ENCODE data around the gene PHACTR1. TPM values are rescaled to one million over a fixed set of nuclear protein-coding genes. Genes with fewer than 3 reads are reported as not detected.
A peak's percentile ranks its signal among the peaks of the same experiment; 100 is the strongest.

The PHACTR1 gene
- total and polyA plus RNA-seq, 9 of the 15 experiments (the other 6 are each of a cell fraction or from before 2014, with no cell fraction given) = 11.5 to 32.6 (median 22.0) TPM

- WGBS (ENCODE audit: insufficient coverage, low coverage, missing lambda C conversion rate) = 6% methylated on average over 11 of the region's 11 CpGs
These were observed 128.0 kb downstream of the PHACTR1 start for GRCh38 chr6:12844284-12845223.

More at GRCh38 chr6:12844284-12845223, 128.0 kb downstream of the PHACTR1 start:
- Histone ChIP-seq H3K27ac (ENCODE audit: extremely low read depth, low read depth, low read length) (no peak overlapping the region), H3K79me2 (ENCODE audit: control insufficient read depth, insufficient read depth, low read length) (no peaks in the 10 kb centered on the region), H3K36me3 (ENCODE audit: control insufficient read depth, insufficient read depth, low read length) (no peaks in the 10 kb centered on the region), H3K4me3 (no peak overlapping the region), H3K4me2 (ENCODE audit: insufficient read depth, low read length) (no peak overlapping the region), H3K9me3 (replicated peaks; ENCODE audit: control insufficient read depth, insufficient read depth, low read depth, low read length) (no peaks in the 10 kb centered on the region), H3K27me3 (ENCODE audit: control insufficient read depth in 2 of 2, insufficient read depth in 2 of 2, low read length in 2 of 2) (peaks cover 0 to 4% of the 10 kb centered on the region in 2 experiments; a peak in 1 of 5 replicates), H3K4me1 (replicated peaks in 1 of 2; ENCODE audit: control insufficient read depth in 2 of 2, insufficient read depth in 2 of 2, low read length in 2 of 2) (no peaks in the 10 kb centered on the region), H3K9me1 (ENCODE audit: control insufficient read depth, insufficient read depth, low read length) (no peaks in the 10 kb centered on the region), H4K20me1 (replicated peaks; ENCODE audit: control insufficient read depth, insufficient read depth, low read length) (no peaks in the 10 kb centered on the region), H2AFZ (ENCODE audit: low read depth, low read length) (no peak overlapping the region), H3K9ac (ENCODE audit: insufficient read depth in 1 of 2, low read depth in 2 of 2, low read length in 2 of 2) (no peak overlapping the region)
- intact Hi-C loops (cut with micrococcal nuclease) (no loop called here), in situ Hi-C loops (cut with MboI) (no loop called here)
- DNase-seq (ENCODE audit: extremely low read depth in 1 of 4, low spot score in 3 of 4) = peak; percentile 29 to 44 (median 38)
- no peak for TF ChIP-seq ZNF23 (CRISPR knock-in tag; IDR thresholded peaks at IDR 0.05)
- TF ChIP-seq RAD21 (CRISPR knock-in tag; conservative IDR thresholded peaks at IDR 0.05 in 1 of 2, IDR thresholded peaks at IDR 0.05 in 1 of 2) = peak; percentile 34 to 35; a peak in 2 of 4 replicates
- 0 out of 2 replicates have a peak, but pooled peaks have one; percentile 23 for TF ChIP-seq SMC3 (conservative IDR thresholded peaks at IDR 0.05; ENCODE audit: insufficient read depth, low read depth, low read length)
- TF ChIP-seq CTCF (IDR thresholded peaks at IDR 0.05 in 2 of 3, conservative IDR thresholded peaks at IDR 0.05 in 1 of 3; ENCODE audit: insufficient read depth in 2 of 3, low read depth in 1 of 3, low read length in 3 of 3) = peak; percentile 52 to 63 (median 59); a peak in 5 of 6 replicates
- CTCF ChIA-PET (ENCODE audit: low intra/inter-chr PET ratio) = no interaction called here
- POLR2A ChIA-PET = interaction anchor here (0.6 kb wide), 1 partner anchor 484 kb away, joined by 4 read pairs; the partner anchor contains the start of gene TBC1D7
- BruUV-seq (replicated peaks) = no TSS peak
- ATAC-seq = peak; percentile 60; the same call in 1 of the 3 replicates
- peak; percentile 82 for FAIRE-seq
